Medulla oblongata (tissue), 1 donor: ENCODE measurements around the gene SH3TC1.
A peak's percentile ranks its signal among the peaks of the same experiment; 100 is the strongest.

Experiments used
- DNase-seq: peaks from one replicate; pipeline ENCODE4 v3.0.0-alpha.2; 2015; ENCODE audit errors: extremely low spot score

SH3TC1 gene

DNA sequence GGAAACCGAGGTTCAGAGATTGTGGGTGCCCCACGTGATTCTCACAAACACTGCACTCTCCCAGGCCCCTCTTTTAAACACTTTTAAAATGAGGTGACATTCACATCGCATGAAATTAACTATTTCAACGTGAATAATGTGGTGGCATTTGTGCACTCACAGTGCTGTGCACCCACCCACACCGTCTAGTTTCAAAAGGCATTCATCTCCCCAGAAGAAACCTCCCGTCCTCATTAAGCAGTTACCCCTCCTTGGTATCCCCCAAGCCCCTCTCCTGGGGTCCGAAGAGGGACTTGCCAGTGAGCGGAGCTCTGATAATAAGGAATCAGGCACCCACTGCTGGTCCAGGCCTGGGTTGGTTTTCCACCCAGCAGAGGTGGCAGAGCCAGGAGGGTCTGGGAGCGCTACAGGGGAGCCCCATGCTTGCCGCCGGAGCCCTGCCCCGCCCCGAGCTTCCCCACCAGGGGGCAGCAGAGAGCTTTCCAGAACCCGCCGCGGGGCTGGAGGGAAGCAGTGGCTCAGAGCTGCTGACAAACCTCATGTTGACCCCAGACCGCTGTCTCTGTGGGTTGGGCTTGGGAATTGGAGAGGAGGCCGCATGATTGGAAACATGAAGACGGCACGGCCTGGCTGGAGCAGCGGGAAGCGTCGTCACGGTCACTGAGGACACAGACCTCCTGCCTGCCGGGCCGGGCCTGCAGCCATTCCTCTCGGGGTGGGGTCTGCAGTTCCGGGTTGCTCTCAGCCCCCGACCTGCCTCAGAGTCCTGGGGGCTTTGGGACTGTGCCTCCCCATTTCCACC, 43.0 kb downstream of the SH3TC1 start:
- DNase-seq = peak; percentile 81

DNA sequence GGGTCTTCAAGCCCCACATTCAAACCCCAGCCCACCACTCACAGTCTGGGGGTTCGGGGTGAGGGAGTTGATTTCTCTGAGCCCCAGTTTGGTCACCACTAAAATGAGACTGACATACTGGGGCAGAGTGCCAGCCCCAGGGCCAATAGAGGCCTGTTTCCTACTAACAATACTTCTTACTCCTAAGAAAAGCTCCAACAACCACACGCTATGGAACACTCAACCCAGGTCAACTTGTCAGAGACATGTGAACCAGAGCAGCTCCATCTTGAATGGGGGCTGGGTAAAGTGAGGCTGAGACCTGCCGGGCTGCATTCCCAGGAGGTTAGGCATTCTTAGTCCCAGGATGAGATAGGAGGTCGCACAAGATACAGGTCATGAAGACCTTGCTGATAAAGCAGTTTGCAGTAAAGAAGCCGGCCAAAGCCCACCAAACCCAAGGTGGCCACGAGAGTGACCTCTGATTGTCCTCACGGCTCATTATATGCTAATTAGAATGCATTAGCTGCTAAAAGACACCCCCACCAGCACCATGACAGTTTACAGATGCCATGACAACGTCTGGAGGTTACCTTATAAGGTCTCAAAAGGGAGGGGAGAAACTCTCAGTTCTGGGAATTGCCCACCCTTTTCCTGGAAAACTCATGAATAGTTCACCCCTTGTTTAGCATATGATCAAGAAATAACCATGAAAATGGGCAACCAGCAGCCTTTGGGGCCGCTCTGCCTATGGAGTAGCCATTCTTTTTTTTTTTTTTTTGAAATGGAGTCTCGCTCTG, 43.9 kb downstream of the SH3TC1 start:
- no peak for DNase-seq

DNA sequence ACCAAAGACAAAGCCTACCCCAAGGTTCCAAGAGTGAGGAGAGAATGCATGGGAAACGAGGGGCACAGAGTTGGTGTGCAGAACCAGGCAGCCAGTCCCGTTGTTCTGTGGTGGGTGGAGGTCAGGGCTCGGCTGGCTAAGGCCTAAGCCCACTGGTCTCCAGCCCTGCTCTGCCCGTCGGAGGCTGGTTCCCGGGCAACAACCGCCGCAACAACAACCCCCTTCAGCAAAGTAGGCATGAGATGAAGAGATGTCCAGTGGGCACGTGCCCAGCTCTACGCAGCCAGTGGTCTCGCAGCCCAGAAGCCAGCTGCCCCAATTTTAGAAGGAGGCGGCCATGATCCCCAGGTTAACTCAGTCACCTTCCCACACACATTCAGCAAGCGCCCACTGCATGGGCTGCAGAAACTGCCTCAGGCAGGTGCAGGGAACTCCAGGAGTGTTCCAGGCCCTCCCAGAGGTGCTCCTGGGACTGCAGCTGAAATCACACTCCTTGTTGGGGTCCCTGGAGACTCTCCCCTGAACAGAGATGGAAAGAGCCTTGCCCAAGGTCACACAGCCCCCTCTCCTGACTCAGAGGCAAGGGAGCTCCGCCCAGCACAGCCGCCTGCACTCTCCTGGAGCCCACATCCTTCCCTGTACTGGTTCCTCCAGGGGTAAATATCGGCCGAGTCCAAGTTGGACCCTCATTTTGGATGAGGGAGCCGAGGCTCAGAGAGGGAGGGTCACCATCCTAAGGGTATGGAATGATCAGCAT, 45.1 kb downstream of the SH3TC1 start:
- no peak for DNase-seq

DNA sequence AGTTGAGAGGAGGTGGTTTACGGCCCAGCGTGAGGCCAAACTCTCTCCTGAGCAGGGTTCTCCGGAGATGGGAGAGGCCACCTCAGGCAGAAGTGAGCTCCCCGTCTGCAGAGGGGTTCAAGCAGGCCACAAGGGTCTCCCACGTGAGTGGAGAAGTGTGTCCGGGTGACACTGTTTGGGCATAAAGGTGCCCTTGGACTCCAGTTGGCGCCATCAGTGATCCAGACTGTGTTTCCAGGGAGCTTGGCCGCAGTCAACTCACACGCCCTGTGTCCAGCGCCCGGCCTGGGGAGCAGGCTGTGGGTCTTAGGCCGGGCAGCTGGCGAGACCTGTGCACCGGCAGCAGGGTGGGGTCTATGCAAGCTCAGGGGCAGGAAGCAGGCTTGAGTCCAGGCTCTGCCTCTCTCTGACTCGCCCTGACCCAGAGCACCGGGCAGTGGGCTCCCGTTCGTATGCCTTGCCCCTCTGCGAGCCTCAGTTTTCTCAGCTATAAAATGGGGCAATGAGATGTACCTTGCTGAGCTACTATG, 45.9 kb downstream of the SH3TC1 start:
- no peak for DNase-seq

DNA sequence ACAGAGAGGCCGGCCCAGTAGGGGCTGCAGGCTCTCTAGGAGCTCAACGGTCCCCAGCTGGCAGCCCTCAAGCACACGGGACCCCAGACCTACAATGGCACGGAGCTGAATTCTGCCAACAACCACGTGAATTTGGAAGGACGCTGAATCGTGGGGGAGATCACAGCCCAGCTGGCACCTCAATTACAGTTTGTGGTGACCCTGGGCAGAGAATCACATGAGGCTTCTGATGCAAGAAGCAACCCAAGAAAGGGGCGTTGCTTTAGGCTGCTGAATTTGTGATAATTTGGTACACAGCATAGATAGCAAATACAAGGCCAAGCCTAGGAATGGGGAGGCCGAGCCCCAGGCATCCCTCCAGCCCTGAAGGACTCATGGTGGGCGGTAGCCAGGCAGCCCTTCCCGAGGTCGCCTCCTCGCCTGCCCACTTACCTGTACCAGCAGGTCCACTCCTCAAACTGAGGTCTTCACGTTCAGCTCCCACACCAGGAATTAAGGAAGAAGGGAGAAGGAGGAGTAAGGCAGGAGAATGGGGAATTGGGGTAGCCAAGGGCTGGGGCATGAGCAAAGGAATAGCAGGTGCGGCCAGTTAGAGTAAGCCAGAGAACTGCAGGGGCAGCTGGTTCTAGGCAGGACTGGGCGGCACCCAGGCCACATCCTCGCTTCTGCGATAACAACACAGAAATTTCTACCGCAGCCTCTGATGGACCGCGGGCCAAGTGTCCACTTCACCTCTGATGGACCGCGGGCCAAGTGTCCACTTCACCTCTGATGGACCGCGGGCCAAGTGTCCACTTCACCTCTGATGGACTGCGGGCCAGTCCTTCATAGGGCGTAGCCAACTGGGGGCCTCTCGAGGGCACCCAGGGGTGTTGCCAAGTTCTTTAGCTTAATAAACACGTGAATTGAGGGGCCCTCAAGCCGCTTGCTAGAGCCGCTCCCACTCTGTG, 47.1 kb downstream of the SH3TC1 start:
- no peak for DNase-seq

DNA sequence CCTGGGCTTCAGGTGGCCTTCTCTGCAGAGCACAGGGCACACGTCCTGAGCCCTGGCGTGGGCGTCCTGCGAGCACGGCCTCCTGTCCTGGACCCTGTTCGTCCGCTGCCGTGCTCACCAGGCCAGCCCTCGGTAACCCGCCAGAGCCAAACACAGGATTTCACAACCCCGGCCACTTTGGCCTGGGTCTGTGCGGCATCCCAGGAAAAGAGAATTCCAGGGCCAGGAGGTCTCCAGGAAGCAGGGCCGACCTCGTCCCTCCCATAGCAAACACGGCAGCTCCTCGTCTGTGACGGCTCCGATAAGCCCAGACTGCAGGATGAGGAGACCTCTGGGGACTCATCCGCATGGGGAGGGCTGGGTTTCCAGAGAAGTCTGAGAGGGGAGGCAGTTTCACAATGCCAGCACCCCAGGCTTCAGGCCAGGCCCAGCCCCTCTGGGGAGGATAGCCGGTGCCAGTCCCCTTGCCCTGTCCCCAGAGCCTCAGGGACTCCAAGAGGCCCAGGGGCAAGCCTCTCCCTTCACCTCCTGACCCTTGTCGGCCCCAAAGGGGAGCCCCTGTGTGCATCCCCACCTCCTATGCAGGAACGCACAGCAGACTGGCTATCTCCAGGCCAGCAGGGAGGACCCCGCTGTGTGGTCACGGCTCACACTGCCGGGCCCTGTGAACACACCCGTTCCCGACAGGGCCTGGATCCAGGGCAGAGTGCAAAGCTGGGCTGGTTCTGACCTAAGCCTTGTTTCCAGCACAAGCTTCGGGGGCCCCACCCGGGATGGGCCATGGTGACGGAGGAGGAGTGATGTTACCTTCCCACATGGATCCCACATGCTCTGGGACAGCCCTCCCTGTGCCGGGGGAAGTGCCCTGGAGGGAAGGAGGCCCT, 48.2 kb downstream of the SH3TC1 start:
- no peak for DNase-seq

DNA sequence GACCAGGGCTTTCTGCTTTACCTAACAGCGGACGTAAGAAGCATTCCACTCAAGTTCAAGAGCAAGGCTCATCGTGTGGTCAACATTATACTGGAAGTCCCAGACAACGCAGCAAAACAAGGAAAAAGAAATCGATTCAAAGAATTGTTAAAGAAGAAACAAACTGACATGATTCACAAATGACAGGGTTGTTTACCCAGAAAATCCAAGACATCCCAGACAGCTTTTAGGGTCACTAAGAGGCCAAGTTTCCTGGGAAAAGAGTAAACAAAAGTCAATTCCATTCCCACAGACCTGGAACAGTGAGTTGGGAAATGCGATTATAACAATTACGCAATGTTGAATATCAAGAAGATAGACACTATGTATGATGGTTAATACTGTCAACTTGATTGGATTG, 49.0 kb downstream of the SH3TC1 start:
- no peak for DNase-seq

DNA sequence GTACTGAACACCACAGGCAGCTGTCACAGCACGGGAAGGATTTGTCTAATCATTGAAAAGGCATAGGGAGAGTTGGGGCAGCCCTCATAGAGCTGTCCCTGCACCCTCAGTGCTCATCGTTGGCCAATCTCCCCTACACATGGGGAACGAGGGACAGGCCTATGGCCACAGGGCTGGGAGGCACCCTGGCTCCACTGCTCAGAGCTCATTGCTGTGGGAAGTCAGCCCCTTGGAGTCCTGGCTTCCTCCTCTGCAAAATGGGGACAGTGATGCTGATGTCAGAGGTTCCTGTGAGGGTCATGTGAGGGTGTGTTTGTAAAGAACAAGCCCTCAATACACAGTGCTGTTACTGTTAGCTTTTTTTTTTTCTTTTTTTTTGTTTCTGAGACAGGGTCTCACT, 51.1 kb downstream of the SH3TC1 start:
- DNase-seq = no peak

DNA sequence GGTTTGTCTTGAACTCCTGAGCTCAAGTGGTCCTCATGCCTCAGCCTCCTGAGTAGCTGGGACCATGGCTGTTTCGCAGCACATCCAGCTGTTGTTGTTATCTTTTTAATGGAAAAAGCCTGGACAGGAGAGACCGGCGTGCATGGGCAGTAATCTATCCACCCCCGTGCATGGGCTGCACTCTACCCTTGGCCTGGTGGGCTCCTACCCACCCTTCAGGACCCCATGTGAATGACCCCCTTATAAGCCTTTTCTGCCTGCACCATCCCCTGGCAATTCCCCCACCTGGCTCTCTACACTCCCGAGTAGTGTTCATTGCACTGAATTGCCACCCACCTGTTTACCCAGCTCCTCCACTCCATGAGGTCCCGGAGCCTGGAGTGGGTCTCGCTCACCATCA, 51.5 kb downstream of the SH3TC1 start:
- no peak for DNase-seq

DNA sequence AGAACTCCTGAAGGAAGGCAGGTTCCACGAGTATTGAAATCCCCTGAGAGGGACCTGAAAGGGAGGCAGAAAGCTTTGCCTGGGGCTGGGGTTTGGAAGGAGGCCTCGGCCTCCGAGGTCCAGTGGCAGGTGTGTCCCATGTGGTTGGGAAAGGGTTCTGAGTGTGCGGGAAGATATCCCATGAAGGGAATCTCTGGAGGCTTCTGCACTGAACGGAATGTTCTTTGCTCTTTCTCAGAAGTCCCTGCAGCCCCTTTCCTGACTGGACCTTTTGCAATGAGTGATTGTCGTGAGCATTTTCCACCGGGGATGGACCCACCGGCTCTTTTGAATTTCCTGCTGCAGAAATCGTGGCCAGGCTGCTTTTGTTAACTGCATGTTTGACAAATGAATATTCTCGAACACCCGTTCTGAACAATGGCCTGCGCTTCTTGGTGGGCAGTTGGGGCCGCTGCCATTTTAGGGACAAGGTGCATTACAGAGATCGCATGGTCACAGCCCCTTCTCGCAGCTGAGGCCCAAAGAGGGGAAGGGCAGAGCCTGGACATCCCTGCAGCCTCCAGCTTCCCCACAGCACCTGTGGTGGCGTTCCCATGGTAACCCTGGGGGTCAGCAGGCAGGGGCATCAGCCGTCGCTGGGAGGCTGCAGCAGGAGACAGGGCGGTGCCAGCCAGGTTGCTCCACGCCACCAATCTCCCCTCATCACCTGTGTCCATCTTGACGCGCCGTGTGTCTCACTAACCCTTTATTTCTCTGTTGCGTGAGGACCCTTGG, 52.2 kb downstream of the SH3TC1 start:
- DNase-seq = no peak

DNA sequence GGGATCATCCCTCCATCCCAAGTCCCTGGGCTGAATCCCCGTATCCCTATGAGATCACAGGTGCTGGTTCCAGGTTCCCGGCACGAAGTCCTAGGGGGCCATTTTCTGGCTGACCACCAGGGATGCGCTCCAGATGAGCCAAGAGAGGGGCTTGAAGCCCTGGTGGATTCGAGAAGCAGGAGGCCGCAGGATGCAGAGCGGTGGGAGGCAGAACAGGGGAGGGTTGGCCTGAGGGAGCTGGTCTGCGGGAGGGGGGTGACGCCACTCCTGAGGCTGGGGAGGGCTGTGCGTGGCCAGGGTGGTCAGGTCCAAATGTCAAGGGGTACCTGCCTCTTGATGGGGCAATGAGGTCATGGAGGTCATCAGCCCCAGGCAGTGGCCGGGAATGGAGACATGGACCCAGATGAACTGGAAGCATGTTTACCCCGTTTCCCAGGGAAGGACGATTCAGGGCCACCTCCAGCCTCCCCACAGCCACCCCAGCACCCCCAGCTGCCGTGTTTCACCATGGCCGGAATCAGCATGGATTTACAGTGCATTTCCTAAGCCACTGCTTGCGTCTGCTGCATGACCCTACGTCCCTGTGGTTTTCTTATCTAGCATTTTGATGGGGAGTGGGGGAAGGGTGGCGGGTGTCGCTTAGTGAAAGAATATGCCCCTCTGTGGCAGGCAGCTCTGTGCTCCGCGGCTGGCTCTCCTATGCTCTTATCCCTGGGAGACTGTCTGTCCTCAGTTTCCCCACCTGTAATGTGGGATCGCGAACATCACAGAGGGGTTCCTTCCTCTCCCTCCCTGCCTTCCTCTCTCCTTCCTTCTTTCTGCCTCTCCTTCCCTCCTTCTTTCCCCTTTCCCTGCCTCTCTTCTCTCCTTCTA, 53.4 kb downstream of the SH3TC1 start:
- no peak for DNase-seq

DNA sequence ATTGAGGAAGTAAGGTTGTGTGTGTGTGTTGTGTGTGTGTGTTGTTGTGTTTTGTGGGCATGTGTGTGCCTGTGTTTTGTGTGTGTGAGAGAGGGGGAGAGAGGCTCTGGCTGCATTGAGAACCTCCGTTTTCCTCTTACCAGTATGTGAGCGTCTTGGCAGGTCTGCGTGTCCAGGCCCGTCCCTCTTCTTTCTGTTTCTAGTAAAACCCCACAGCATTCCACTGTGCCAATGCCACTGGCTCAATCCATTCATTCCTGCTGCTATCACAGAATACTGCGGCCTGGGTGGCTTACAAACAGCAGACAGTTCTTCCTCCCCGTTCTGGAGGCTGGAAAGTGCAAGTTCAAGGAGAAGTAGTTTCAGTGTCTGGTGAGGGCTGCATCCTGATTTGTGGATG, 55.0 kb downstream of the SH3TC1 start:
- no peak for DNase-seq

DNA sequence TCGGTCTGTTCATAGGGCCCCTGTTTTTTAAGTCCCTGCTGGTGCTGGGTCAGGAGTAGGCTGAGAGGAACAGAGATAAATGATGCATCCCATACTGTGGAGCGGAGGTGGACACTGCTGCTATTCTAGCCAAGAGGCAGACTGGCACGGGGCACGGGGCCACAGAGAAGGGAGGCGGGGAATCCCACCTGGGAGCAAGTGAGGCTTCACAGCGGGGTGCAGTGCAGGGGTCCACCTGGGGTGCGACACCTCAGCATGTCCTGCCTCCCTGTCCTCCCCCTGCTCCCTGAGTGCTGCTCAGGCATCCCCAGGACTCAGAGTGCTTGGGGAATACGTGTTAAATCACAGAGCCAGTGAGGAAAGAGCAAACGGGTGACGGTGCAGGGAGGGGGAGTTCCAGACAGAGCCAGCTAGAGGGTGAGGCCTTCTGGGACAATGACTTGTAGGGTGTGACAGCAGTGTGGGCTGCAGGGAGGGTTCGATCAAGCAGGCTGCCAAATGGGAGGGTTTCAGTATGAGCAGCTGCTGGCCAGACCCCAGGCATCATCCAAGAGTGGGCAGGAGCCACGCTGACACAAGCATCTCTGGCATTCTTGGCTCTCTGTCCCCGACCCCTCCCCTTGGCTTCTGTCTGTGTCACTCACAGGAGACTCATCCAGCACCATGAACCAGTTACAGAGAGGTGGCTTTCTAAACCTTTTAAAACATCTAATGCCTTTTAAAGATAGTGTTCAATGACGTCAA, 56.8 kb downstream of the SH3TC1 start:
- no peak for DNase-seq

DNA sequence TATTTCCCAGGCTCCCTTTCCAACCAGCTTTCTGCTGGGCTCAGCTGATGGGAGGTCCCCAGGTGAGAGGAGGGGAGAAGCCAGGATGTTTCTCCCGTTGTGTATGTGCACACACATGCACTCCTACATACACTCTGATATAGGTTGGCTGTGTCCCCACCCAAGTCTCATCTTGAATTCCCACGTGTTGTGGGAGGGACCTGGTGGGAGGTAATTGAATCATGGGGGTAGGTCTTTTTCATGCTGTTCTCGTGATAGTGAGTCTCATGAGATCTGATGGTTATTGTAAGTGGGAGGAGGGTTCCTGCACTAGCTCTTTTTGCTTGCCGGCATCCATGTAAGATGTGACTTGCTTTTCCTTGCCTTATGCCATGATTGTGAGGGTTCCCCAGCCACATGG, 58.8 kb downstream of the SH3TC1 start:
- DNase-seq = no peak

DNA sequence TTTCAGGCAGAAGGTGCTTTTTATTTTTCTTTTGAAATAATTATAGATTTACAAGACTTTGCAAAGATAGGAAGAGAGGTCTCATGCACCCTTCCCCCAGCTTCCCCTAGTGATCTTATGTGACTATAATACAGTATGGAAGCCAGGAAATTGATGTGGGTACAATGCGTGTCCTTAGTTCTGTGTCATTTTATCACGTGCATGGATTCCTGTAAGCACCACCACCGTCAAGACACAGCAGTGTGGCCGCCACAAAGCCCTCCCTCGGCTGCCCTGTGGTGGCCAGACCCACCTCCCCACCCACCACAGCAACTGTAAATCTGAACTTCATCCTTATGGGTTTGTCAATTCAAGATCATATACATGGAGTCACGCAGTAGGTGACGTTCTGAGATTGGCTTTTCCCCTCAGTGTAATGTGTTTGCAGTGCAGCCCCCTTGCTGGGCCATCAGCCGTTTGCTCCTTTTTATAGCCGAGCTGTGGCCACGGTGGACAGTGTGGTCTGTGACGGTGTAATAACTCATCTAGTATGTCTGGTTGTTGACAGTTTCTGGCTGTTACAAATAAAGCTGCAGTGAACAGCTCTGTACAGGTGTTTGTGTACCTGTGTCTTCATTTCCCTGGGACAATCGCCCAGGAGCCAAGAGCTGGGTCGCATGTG, 59.6 kb downstream of the SH3TC1 start:
- DNase-seq = no peak

DNA sequence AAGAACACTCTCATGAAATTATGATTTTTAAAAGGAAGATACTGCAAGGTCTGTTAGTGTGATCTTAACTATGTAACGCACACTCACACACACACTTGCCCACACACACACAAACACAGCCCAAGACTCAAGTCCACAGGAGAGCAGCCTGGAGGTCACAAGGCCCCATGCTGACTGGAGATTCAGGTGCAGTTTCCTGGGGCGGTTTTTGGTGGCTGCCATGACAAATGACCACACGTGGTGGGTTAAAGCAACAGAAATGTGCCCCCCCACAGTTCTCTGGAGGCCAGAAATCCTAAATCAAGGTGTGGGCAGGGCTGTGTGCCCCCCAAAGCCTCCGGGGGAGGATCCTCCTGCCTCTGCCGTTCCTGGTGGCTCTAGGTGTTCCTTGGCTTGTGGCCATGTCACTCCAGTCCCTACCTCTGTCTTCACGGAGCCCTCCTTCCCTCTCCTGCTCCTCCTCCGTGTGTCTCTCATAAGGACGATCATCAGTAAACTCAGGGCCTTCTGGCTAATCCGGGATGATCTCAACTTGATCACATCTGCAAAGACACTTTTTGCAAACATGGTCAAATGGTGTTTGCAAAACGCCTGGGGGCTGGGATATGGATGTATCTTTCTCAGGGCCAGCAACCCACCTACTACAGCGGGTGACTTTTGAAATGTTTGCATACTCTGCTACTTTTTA, 60.8 kb downstream of the SH3TC1 start:
- DNase-seq = no peak
